HepG2 (cell line): ENCODE data around the gene RRP12. TPM values are rescaled to one million over a fixed set of nuclear protein-coding genes. Genes with fewer than 3 reads are reported as not detected.

Experiments used
- AHDC1 ChIP-seq: sonication (generic); formaldehyde crosslinking; IDR thresholded peaks from 2 replicates; pipeline ENCODE4 v1.5.1; 2020; ENCODE audit warnings: mild to moderate bottlenecking, missing genetic modification reagents, borderline replicate concordance
- AKAP8 ChIP-seq: sonication (generic); formaldehyde crosslinking; IDR thresholded peaks from 2 replicates; pipeline ENCODE4 v1.5.1; 2020; ENCODE audit warnings: mild to moderate bottlenecking, missing genetic modification reagents
- ARNTL ChIP-seq: sonication (generic); formaldehyde crosslinking; IDR thresholded peaks from 2 replicates; pipeline ENCODE4 v1.4.0; 2020; ENCODE audit warnings: mild to moderate bottlenecking, missing genetic modification reagents
- ATAD3A ChIP-seq: sonication (generic); formaldehyde crosslinking; IDR thresholded peaks from 2 replicates; pipeline ENCODE4 v1.4.0; 2020; ENCODE audit warnings: missing genetic modification reagents
- DZIP1 ChIP-seq: sonication (generic); formaldehyde crosslinking; IDR thresholded peaks from 2 replicates; pipeline ENCODE4 v1.5.0; 2020; ENCODE audit warnings: mild to moderate bottlenecking, missing genetic modification reagents
- ESRRA ChIP-seq: sonication (generic); formaldehyde crosslinking; IDR thresholded peaks from 2 replicates; pipeline ENCODE4 v1.5.1; 2020; ENCODE audit warnings: mild to moderate bottlenecking, low read depth, missing genetic modification reagents
- FLYWCH1 ChIP-seq: sonication (generic); formaldehyde crosslinking; IDR thresholded peaks from 2 replicates; pipeline ENCODE4 v1.8.1; 2023; ENCODE audit warnings: mild to moderate bottlenecking, missing genetic modification reagents
- FOXP4 ChIP-seq: sonication (generic); formaldehyde crosslinking; IDR thresholded peaks from 2 replicates; pipeline ENCODE4 v1.4.0; 2020; ENCODE audit warnings: missing genetic modification reagents
- GATAD2A ChIP-seq: IDR thresholded peaks from 2 replicates; pipeline ENCODE4 v1.6.1; 2016
- NBN ChIP-seq: fragments of 450-650 bp; conservative IDR thresholded peaks from 2 replicates; pipeline ENCODE4 v1.6.1; 2017
- PAWR ChIP-seq: sonication (generic); formaldehyde crosslinking; IDR thresholded peaks from 2 replicates; pipeline ENCODE4 v1.4.0; 2020; ENCODE audit warnings: missing genetic modification reagents, mild to moderate bottlenecking, borderline replicate concordance
- POLR2A ChIP-seq, 2 experiments: IDR thresholded peaks; 2 replicates each; pipeline ENCODE4 v1.6.1; 2011; ENCODE audit warnings: low read depth in 2 of 2, low read length in 2 of 2, mild to moderate bottlenecking in 1 of 2, moderate library complexity in 1 of 2; ENCODE audit not compliant: insufficient read depth in 1 of 2
- RFX1 ChIP-seq: fragments of 450-650 bp; IDR thresholded peaks from 2 replicates; pipeline ENCODE4 v1.6.1; 2017
- SOX6 ChIP-seq, 2 experiments: fragments of 450-650 bp in 1 of 2; sonication (generic) in 1 of 2; formaldehyde crosslinking in 1 of 2; IDR thresholded peaks; 2 replicates each; pipeline versions ENCODE4 v1.4.0 to v1.6.1; 2017 to 2020; ENCODE audit warnings: antibody characterized with exemption in 1 of 2, mild to moderate bottlenecking in 1 of 2, missing genetic modification reagents in 1 of 2
- TARDBP ChIP-seq: sonication (generic); formaldehyde crosslinking; IDR thresholded peaks from 2 replicates; pipeline ENCODE4 v1.8.0; 2022; ENCODE audit warnings: mild to moderate bottlenecking, missing genetic modification reagents
- ZNF225 ChIP-seq: sonication (generic); formaldehyde crosslinking; IDR thresholded peaks from 2 replicates; pipeline ENCODE4 v1.4.0; 2020; ENCODE audit warnings: mild to moderate bottlenecking, missing genetic modification reagents
- ZNF333 ChIP-seq: sonication (generic); formaldehyde crosslinking; IDR thresholded peaks from 2 replicates; pipeline ENCODE4 v1.4.0; 2020; ENCODE audit warnings: mild to moderate bottlenecking, missing genetic modification reagents, borderline replicate concordance
- ZNF777 ChIP-seq: sonication (generic); formaldehyde crosslinking; IDR thresholded peaks from 2 replicates; pipeline ENCODE4 v1.4.0; 2020; ENCODE audit warnings: missing genetic modification reagents
- ZNF83 ChIP-seq: sonication (generic); formaldehyde crosslinking; IDR thresholded peaks from 2 replicates; pipeline ENCODE4 v1.4.0; 2020; ENCODE audit warnings: missing genetic modification reagents, mild to moderate bottlenecking, borderline replicate concordance
- ZSCAN20 ChIP-seq: sonication (generic); formaldehyde crosslinking; IDR thresholded peaks from 2 replicates; pipeline ENCODE4 v1.4.0; 2020; ENCODE audit warnings: missing genetic modification reagents, mild to moderate bottlenecking, borderline replicate concordance
- ZSCAN22 ChIP-seq: sonication (generic); formaldehyde crosslinking; IDR thresholded peaks from 2 replicates; pipeline ENCODE4 v1.4.0; 2020; ENCODE audit warnings: mild to moderate bottlenecking, missing genetic modification reagents
- polyA plus RNA-seq, 8 experiments: library from polyadenylated mRNA; depleted of rRNA in 3 of 8; stranded (reverse) in 7 of 8; unstranded in 1 of 8; fragments of >200 nt; fragmentation: Illumina TruSeq in 4 of 8; extraction: Trizol in 4 of 8; gene quantifications; 2 replicates each; pipeline versions ENCODE4 v1.2.1 to v1.2.3, GENCODE V29; 2011 to 2016; ENCODE audit warnings: low read depth in 4 of 8, missing spikeins in 1 of 8, mixed read lengths in 1 of 8; ENCODE audit not compliant: insufficient read depth in 1 of 8
- total RNA-seq, 5 experiments: library from RNA; depleted of rRNA; stranded (reverse); fragments of >200 nt; fragmentation: Illumina TruSeq; extraction: Trizol; gene quantifications; 2 replicates each; pipeline ENCODE4 v1.2.3, GENCODE V29; 2016; ENCODE audit warnings: low read depth in 1 of 5

The RRP12 gene
- total and polyA plus RNA-seq, 2 of the 13 experiments (the other 11 are each of a cell fraction or from before 2014, with no cell fraction given) = 13.2 to 39.4 TPM

- TF ChIP-seq PAWR (CRISPR knock-in tag) (no peak), SOX6 (IDR thresholded peaks at IDR 0.05) (no peak), SOX6 (CRISPR knock-in tag; IDR thresholded peaks at IDR 0.05) (peak; percentile 73), ZNF225 (no peak), AKAP8 (no peak), POLR2A (IDR thresholded peaks at IDR 0.05; ENCODE audit: insufficient read depth in 1 of 2, low read depth in 2 of 2, low read length in 2 of 2) (no peak), ZNF777 (CRISPR knock-in tag) (no peak), ATAD3A (CRISPR knock-in tag) (no peak), FLYWCH1 (CRISPR knock-in tag) (no peak), FOXP4 (CRISPR knock-in tag) (peak; percentile 59), TARDBP (CRISPR knock-in tag) (peak; percentile 30; the same call in 1 of the 2 replicates), DZIP1 (0 out of 2 replicates have a peak, but pooled peaks have one; percentile 42), ARNTL (CRISPR knock-in tag) (peak; percentile 35; the same call in 1 of the 2 replicates), ZNF83 (CRISPR knock-in tag) (no peak), ZSCAN22 (CRISPR knock-in tag) (no peak), GATAD2A (peak; percentile 30; the same call in 1 of the 2 replicates), AHDC1 (CRISPR knock-in tag) (0 out of 2 replicates have a peak, but pooled peaks have one; percentile 55), NBN (no peak), ZNF333 (CRISPR knock-in tag) (no peak), ESRRA (CRISPR knock-in tag) (peak; percentile 80; the same call in 1 of the 2 replicates), RFX1 (no peak), ZSCAN20 (CRISPR knock-in tag) (peak; percentile 93; the same call in 1 of the 2 replicates)
Measured at GRCh38 chr10:97408496-97408992, 7.4 kb upstream of the RRP12 start (continued).
